GM23248 (cell line): ENCODE data around the gene PSMB7.

Experiments used
- EZH2 ChIP-seq: fragments of 200-600 bp; sonication (generic); IDR thresholded peaks from 2 replicates; pipeline ENCODE4 v1.6.1; 2018; ENCODE audit warnings: antibody characterized with exemption, mild to moderate bottlenecking; ENCODE audit not compliant: insufficient read depth, poor library complexity, severe bottlenecking
- EZH2phosphoT487 ChIP-seq: fragments of 200-600 bp; sonication (generic); IDR thresholded peaks from 2 replicates; pipeline ENCODE4 v1.6.1; 2018; ENCODE audit warnings: antibody characterized with exemption, moderate library complexity, mild to moderate bottlenecking, low read depth; ENCODE audit not compliant: insufficient read depth

DNA sequence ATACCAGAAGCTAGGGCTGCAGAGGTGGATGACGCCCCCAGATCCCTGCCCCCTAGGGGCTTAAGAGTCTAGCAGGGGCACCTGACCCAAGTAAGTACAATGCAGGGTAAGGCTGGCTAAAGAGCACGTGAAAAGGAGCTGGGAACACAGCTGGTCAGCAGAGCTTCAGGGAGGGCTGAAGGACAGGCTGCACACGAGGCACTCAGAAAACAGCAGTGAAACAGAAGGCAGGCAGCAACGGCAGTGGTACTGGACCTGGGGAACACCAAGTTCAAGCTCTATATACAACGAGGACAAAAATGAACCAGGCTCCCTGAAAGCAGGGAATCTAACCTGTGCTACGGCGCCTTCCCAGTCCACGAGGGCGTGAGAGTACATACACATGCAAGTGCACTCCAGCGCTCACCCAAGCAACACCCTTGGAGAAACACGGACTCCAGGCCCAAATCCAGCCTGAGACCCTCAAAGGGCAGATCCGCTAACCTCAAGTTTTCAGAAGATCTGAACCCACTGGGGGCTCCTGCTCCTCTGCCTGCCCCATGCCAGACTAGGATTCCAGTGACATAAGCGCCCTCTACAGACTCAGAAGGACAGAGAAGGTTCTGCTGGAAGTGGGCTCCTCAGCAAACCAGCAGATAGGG lies 57.4 kb downstream of the PSMB7 start:
- no peak for TF ChIP-seq EZH2phosphoT487
- TF ChIP-seq EZH2: no peak
